ENCODE results near the gene ANKS1B.

DNA sequence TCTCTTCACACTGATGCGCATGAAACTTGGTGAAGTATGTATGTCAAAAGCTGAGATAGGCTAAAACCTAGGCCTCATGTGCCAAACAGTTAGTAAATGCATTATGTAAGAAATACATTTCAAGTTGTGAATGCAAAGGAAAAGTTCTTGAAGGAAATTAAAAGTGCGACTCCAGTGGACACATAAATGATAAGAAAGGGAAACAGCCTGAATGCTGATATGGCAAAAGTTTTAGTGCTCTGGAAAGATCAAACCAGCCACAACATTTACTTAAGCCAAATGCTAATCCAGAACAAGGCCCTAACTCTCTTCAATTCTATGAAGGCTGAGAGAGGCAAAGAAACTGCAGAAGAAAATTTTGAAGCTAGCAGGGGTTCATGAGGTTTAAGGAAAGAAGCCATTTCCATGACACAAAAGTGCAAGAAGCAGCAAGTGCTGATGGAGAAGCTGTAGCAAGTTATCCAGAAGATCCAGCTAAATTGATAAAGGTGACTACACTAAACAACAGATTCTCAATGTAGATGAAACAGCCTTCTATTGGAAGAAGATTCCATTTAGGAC, 262.9 kb downstream of the ANKS1B start:
- TF ChIP-seq, protein P1, sequence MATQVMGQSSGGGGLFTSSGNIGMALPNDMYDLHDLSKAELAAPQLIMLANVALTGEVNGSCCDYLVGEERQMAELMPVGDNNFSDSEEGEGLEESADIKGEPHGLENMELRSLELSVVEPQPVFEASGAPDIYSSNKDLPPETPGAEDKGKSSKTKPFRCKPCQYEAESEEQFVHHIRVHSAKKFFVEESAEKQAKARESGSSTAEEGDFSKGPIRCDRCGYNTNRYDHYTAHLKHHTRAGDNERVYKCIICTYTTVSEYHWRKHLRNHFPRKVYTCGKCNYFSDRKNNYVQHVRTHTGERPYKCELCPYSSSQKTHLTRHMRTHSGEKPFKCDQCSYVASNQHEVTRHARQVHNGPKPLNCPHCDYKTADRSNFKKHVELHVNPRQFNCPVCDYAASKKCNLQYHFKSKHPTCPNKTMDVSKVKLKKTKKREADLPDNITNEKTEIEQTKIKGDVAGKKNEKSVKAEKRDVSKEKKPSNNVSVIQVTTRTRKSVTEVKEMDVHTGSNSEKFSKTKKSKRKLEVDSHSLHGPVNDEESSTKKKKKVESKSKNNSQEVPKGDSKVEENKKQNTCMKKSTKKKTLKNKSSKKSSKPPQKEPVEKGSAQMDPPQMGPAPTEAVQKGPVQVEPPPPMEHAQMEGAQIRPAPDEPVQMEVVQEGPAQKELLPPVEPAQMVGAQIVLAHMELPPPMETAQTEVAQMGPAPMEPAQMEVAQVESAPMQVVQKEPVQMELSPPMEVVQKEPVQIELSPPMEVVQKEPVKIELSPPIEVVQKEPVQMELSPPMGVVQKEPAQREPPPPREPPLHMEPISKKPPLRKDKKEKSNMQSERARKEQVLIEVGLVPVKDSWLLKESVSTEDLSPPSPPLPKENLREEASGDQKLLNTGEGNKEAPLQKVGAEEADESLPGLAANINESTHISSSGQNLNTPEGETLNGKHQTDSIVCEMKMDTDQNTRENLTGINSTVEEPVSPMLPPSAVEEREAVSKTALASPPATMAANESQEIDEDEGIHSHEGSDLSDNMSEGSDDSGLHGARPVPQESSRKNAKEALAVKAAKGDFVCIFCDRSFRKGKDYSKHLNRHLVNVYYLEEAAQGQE (IDR thresholded peaks at IDR 0.05; ENCODE audit: insufficient read depth in 1 of 2, low read depth in 2 of 2, low read length in 1 of 2): no peak
- TF ChIP-seq, protein P2, sequence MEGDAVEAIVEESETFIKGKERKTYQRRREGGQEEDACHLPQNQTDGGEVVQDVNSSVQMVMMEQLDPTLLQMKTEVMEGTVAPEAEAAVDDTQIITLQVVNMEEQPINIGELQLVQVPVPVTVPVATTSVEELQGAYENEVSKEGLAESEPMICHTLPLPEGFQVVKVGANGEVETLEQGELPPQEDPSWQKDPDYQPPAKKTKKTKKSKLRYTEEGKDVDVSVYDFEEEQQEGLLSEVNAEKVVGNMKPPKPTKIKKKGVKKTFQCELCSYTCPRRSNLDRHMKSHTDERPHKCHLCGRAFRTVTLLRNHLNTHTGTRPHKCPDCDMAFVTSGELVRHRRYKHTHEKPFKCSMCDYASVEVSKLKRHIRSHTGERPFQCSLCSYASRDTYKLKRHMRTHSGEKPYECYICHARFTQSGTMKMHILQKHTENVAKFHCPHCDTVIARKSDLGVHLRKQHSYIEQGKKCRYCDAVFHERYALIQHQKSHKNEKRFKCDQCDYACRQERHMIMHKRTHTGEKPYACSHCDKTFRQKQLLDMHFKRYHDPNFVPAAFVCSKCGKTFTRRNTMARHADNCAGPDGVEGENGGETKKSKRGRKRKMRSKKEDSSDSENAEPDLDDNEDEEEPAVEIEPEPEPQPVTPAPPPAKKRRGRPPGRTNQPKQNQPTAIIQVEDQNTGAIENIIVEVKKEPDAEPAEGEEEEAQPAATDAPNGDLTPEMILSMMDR (IDR thresholded peaks at IDR 0.05): no peak
- TF ChIP-seq POLR2AphosphoS5 (IDR thresholded peaks at IDR 0.05; ENCODE audit: low read depth, low read length): no peak
- TF ChIP-seq SIN3A (IDR thresholded peaks at IDR 0.05; ENCODE audit: borderline replicate concordance, insufficient read depth, low read depth, low read length): no peak
- TF ChIP-seq TCF7L2 (IDR thresholded peaks at IDR 0.05; ENCODE audit: low read depth, low read length): no peak
